GM21367 (cell line): Measurements from ENCODE around the gene LPGAT1.

Experiments
- ATAC-seq: cut with Tn5 transposase; IDR thresholded peaks from one replicate; pipeline ENCODE4 v1.9.1; 2021; ENCODE audit not compliant: unreplicated experiment

LPGAT1 gene

GRCh38 chr1:211828584-211829342 lies 1.8 kb downstream of the LPGAT1 start:
- no peak for ATAC-seq

GRCh38 chr1:211827051-211827450 lies 3.5 kb downstream of the LPGAT1 start:
- no peak for ATAC-seq

GRCh38 chr1:211825980-211826379 lies 4.6 kb downstream of the LPGAT1 start:
- no peak for ATAC-seq

- ATAC-seq: no peak
Observed at GRCh38 chr1:211822677-211823407, 7.7 kb downstream of the LPGAT1 start.

GRCh38 chr1:211816586-211816985 lies 14.0 kb downstream of the LPGAT1 start:
- ATAC-seq: no peak

GRCh38 chr1:211814313-211814712 lies 16.2 kb downstream of the LPGAT1 start:
- no peak for ATAC-seq

GRCh38 chr1:211813590-211813989 lies 17.0 kb downstream of the LPGAT1 start:
- no peak for ATAC-seq

GRCh38 chr1:211812584-211812983 lies 18.0 kb downstream of the LPGAT1 start:
- no peak for ATAC-seq

GRCh38 chr1:211811848-211812247 lies 18.7 kb downstream of the LPGAT1 start:
- no peak for ATAC-seq

- no peak for ATAC-seq
Observed at GRCh38 chr1:211811126-211811525, 19.4 kb downstream of the LPGAT1 start.

- no peak for ATAC-seq
Observed at GRCh38 chr1:211808475-211808874, 22.1 kb downstream of the LPGAT1 start.

- ATAC-seq: no peak
Observed at GRCh38 chr1:211804915-211805314, 25.6 kb downstream of the LPGAT1 start.

GRCh38 chr1:211800925-211801607 lies 29.5 kb downstream of the LPGAT1 start:
- ATAC-seq: no peak

- ATAC-seq: no peak
Observed at GRCh38 chr1:211797994-211798393, 32.6 kb downstream of the LPGAT1 start.

GRCh38 chr1:211791979-211792378 lies 38.6 kb downstream of the LPGAT1 start:
- ATAC-seq: no peak

- ATAC-seq: no peak
Observed at GRCh38 chr1:211789641-211790464, 40.7 kb downstream of the LPGAT1 start.

- ATAC-seq: no peak
Observed at GRCh38 chr1:211788626-211789025, 41.9 kb downstream of the LPGAT1 start.

- no peak for ATAC-seq
Observed at GRCh38 chr1:211783897-211784296, 46.7 kb downstream of the LPGAT1 start.

- no peak for ATAC-seq
Observed at GRCh38 chr1:211783266-211783665, 47.3 kb downstream of the LPGAT1 start.

- no peak for ATAC-seq
Observed at GRCh38 chr1:211781260-211781659, 49.3 kb downstream of the LPGAT1 start.

- ATAC-seq: no peak
Observed at GRCh38 chr1:211775170-211775569, 55.4 kb downstream of the LPGAT1 start.
